HepG2 (cell line): ENCODE measurements around the gene SURF2. TPM values are rescaled to one million over a fixed set of nuclear protein-coding genes. Genes with fewer than 3 reads are reported as not detected.

Experiments
- CBX5 ChIP-seq: sonication (generic); formaldehyde crosslinking; IDR thresholded peaks from 2 replicates; pipeline ENCODE4 v1.4.0; 2020; ENCODE audit warnings: missing genetic modification reagents, borderline replicate concordance
- CCDC6 ChIP-seq: sonication (generic); formaldehyde crosslinking; IDR thresholded peaks from 2 replicates; pipeline ENCODE4 v1.8.1; 2022; ENCODE audit warnings: mild to moderate bottlenecking, missing genetic modification reagents, moderate library complexity
- EED ChIP-seq: sonication (generic); formaldehyde crosslinking; IDR thresholded peaks from 2 replicates; pipeline ENCODE4 v1.5.0; 2020; ENCODE audit warnings: mild to moderate bottlenecking, missing genetic modification reagents
- FOXK1 ChIP-seq: sonication (generic); formaldehyde crosslinking; IDR thresholded peaks from 2 replicates; pipeline ENCODE4 v1.4.0; 2020; ENCODE audit warnings: low read depth, missing genetic modification reagents, borderline replicate concordance
- KDM2A ChIP-seq: sonication (generic); formaldehyde crosslinking; IDR thresholded peaks from 2 replicates; pipeline ENCODE4 v1.4.0; 2020; ENCODE audit warnings: low read depth, missing genetic modification reagents, borderline replicate concordance
- NCOA2 ChIP-seq: sonication (generic); formaldehyde crosslinking; IDR thresholded peaks from 2 replicates; pipeline ENCODE4 v1.8.0; 2022; ENCODE audit warnings: inconsistent platforms
- PAXIP1 ChIP-seq: sonication (generic); formaldehyde crosslinking; conservative IDR thresholded peaks from 2 replicates; pipeline ENCODE4 v1.4.0; 2020; ENCODE audit warnings: mild to moderate bottlenecking, missing genetic modification reagents, moderate library complexity
- RARA ChIP-seq: IDR thresholded peaks from 2 replicates; pipeline ENCODE4 v1.6.1; 2016; ENCODE audit warnings: missing genetic modification reagents, missing compliant biosample characterization
- ZBTB39 ChIP-seq: sonication (generic); formaldehyde crosslinking; IDR thresholded peaks from 2 replicates; pipeline ENCODE4 v1.5.0; 2020; ENCODE audit warnings: missing genetic modification reagents
- ZFP91 ChIP-seq: sonication (generic); formaldehyde crosslinking; IDR thresholded peaks from 2 replicates; pipeline ENCODE4 v1.9.0; 2022; ENCODE audit warnings: missing genetic modification reagents, mild to moderate bottlenecking, borderline replicate concordance
- ZNF460 ChIP-seq: sonication (generic); formaldehyde crosslinking; IDR thresholded peaks from 2 replicates; pipeline ENCODE4 v1.5.1; 2020; ENCODE audit warnings: missing genetic modification reagents, mild to moderate bottlenecking, borderline replicate concordance
- ZNF549 ChIP-seq: sonication (generic); formaldehyde crosslinking; IDR thresholded peaks from 2 replicates; pipeline ENCODE4 v1.5.0; 2020; ENCODE audit warnings: missing genetic modification reagents
- ZNF570 ChIP-seq: sonication (generic); formaldehyde crosslinking; IDR thresholded peaks from 2 replicates; pipeline ENCODE4 v1.4.0; 2020; ENCODE audit warnings: mild to moderate bottlenecking, missing genetic modification reagents, borderline replicate concordance
- ZNF746 ChIP-seq: sonication (generic); formaldehyde crosslinking; IDR thresholded peaks from 2 replicates; pipeline ENCODE4 v1.8.0; 2022; ENCODE audit warnings: mild to moderate bottlenecking, missing genetic modification reagents
- ZNF782 ChIP-seq: sonication (generic); formaldehyde crosslinking; IDR thresholded peaks from 2 replicates; pipeline ENCODE4 v1.4.0; 2020; ENCODE audit warnings: missing genetic modification reagents, mild to moderate bottlenecking, borderline replicate concordance
- polyA plus RNA-seq, 8 experiments: library from polyadenylated mRNA; depleted of rRNA in 3 of 8; stranded (reverse) in 7 of 8; unstranded in 1 of 8; fragments of >200 nt; fragmentation: Illumina TruSeq in 4 of 8; extraction: Trizol in 4 of 8; gene quantifications; 2 replicates each; pipeline versions ENCODE4 v1.2.1 to v1.2.3, GENCODE V29; 2011 to 2016; ENCODE audit warnings: low read depth in 4 of 8, missing spikeins in 1 of 8, mixed read lengths in 1 of 8; ENCODE audit not compliant: insufficient read depth in 1 of 8
- total RNA-seq, 5 experiments: library from RNA; depleted of rRNA; stranded (reverse); fragments of >200 nt; fragmentation: Illumina TruSeq; extraction: Trizol; gene quantifications; 2 replicates each; pipeline ENCODE4 v1.2.3, GENCODE V29; 2016; ENCODE audit warnings: low read depth in 1 of 5

Gene SURF2
- total and polyA plus RNA-seq, 2 of the 13 experiments (the other 11 are each of a cell fraction or from before 2014, with no cell fraction given): 6.3 to 13.6 TPM

GRCh38 chr9:133394687-133395271 is 38.4 kb downstream of the SURF2 start (continued):
- TF ChIP-seq ZFP91 (CRISPR knock-in tag): peak; percentile 73; the same call in 1 of the 2 replicates
- no peak for TF ChIP-seq ZNF570 (CRISPR knock-in tag)
- peak; percentile 75; the same call in 1 of the 2 replicates for TF ChIP-seq KDM2A (CRISPR knock-in tag)
- TF ChIP-seq PAXIP1 (CRISPR knock-in tag): peak; percentile 84
- no peak for TF ChIP-seq ZBTB39 (CRISPR knock-in tag)
- TF ChIP-seq RARA (CRISPR knock-in tag): peak; percentile 28; the same call in 1 of the 2 replicates
- no peak for TF ChIP-seq ZNF782 (CRISPR knock-in tag)
- TF ChIP-seq NCOA2 (CRISPR knock-in tag): peak; percentile 38; the same call in 1 of the 2 replicates
- no peak for TF ChIP-seq ZNF549 (CRISPR knock-in tag)
- no peak for TF ChIP-seq CBX5 (CRISPR knock-in tag)
- TF ChIP-seq EED: no peak
- TF ChIP-seq CCDC6 (CRISPR knock-in tag): no peak
- no peak for TF ChIP-seq FOXK1
- no peak for TF ChIP-seq ZNF460 (CRISPR knock-in tag)
- TF ChIP-seq ZNF746 (CRISPR knock-in tag): no peak
